Peyer's patch (tissue), 4 donors: Measurements from ENCODE around the gene TFCP2.

Experiments
- POLR2A ChIP-seq, 2 donors: fragments of 450-650 bp; IDR thresholded peaks; one replicate each; pipeline ENCODE4 v1.5.1; 2017; ENCODE audit warnings: antibody characterized with exemption in 2 of 2, mild to moderate bottlenecking in 2 of 2, moderate library complexity in 2 of 2
- TF ChIP-seq, protein P1 (sequence below), 6 experiments: fragments of 450-650 bp in 4 of 6; fragments of 200-600 bp in 2 of 6; sonication (generic) in 1 of 6; IDR thresholded peaks; one replicate each; pipeline ENCODE4 v1.5.1; 2017 to 2019; ENCODE audit warnings: antibody characterized with exemption in 6 of 6, mild to moderate bottlenecking in 3 of 6, moderate library complexity in 1 of 6

DNA sequence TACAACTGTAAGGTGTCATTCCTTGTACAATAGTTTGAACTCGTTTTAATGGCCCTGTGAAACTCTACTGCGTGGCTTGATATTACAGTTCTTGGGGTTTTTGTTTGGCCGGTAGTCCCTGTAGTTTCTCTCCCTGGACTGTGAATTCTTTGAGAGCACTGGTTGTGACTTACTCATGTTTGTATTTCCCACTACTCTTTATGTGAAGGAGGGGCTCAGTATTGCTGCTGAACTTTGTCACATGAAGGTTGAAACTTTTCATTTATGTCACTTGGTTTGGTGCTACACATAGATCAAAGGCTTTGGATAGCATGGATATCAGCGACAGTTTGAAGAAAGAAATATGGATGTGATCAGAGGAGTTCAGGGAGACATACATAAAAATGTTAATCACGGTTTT is 46.4 kb upstream of the TFCP2 start:
- TF ChIP-seq, protein P1, sequence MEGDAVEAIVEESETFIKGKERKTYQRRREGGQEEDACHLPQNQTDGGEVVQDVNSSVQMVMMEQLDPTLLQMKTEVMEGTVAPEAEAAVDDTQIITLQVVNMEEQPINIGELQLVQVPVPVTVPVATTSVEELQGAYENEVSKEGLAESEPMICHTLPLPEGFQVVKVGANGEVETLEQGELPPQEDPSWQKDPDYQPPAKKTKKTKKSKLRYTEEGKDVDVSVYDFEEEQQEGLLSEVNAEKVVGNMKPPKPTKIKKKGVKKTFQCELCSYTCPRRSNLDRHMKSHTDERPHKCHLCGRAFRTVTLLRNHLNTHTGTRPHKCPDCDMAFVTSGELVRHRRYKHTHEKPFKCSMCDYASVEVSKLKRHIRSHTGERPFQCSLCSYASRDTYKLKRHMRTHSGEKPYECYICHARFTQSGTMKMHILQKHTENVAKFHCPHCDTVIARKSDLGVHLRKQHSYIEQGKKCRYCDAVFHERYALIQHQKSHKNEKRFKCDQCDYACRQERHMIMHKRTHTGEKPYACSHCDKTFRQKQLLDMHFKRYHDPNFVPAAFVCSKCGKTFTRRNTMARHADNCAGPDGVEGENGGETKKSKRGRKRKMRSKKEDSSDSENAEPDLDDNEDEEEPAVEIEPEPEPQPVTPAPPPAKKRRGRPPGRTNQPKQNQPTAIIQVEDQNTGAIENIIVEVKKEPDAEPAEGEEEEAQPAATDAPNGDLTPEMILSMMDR (IDR thresholded peaks at IDR 0.05): no peak
- no peak for TF ChIP-seq POLR2A (IDR thresholded peaks at IDR 0.05)
